Stimulated activated naive CD8-positive, alpha-beta T cell treated with anti-CD3 and anti-CD28 coated beads, Interleukin-15, Interleukin-2, amounts not matched to agents 100 U/mL and 50 U/mL, for 24 hours (primary cell): ENCODE results near the gene KRAS.
A peak's percentile ranks its signal among the peaks of the same experiment; 100 is the strongest.
"Not testable (repeated sequence)": the region's sequence is repeated elsewhere in the genome, so short reads cannot be mapped to it uniquely, and the experiment has no call there.

ENCODE experiments used
- ATAC-seq: fragments of 150-1000 bp; cut with Tn5 transposase; one replicate; pipeline ENCODE4 v1.10.0; 2021
- DNase-seq: peaks from one replicate; pipeline ENCODE4 v3.0.0; 2021

The KRAS gene

GRCh38 chr12:25250744-25251730 lies at the start of gene KRAS:
Gene KRAS, minus strand, starts transcription at chr12:25250929.
- peak; percentile 90 for DNase-seq
- ATAC-seq, result peak; percentile 91

GRCh38 chr12:25296381-25296780 lies 45.7 kb upstream of the KRAS start:
- DNase-seq, result no peak

GRCh38 chr12:25295361-25295760 lies 44.6 kb upstream of the KRAS start:
- DNase-seq (no peak), ATAC-seq (no peak)

More at GRCh38 chr12:25296381-25296780, 45.7 kb upstream of the KRAS start:
- ATAC-seq, result no peak

- DNase-seq (no peak), ATAC-seq (no peak)
These were observed 42.9 kb upstream of the KRAS start for GRCh38 chr12:25293653-25294052.

- ATAC-seq, result not testable (repeated sequence)
- DNase-seq, result peak; percentile 19
These were observed 42.1 kb upstream of the KRAS start for GRCh38 chr12:25292810-25293221.

- ATAC-seq (no peak), DNase-seq (no peak)
These were observed 36.9 kb upstream of the KRAS start for GRCh38 chr12:25287610-25288009.

GRCh38 chr12:25286837-25287236 lies 36.1 kb upstream of the KRAS start:
- DNase-seq, result no peak
- ATAC-seq, result no peak

GRCh38 chr12:25284024-25284423 lies 33.3 kb upstream of the KRAS start:
- ATAC-seq (no peak), DNase-seq (no peak)

- DNase-seq, result no peak
- ATAC-seq, result no peak
These were observed 32.3 kb upstream of the KRAS start for GRCh38 chr12:25283006-25283405.

- DNase-seq (no peak), ATAC-seq (no peak)
These were observed 29.4 kb upstream of the KRAS start for GRCh38 chr12:25280082-25280481.

GRCh38 chr12:25278269-25278668 lies 27.5 kb upstream of the KRAS start:
- ATAC-seq, result no peak
- DNase-seq, result no peak

GRCh38 chr12:25276199-25276937 lies 25.6 kb upstream of the KRAS start:
- ATAC-seq (peak; percentile 93), DNase-seq (peak; percentile 74)

GRCh38 chr12:25271486-25272098 lies 20.9 kb upstream of the KRAS start:
- DNase-seq, result no peak
- no peak for ATAC-seq

- peak; percentile 68 for ATAC-seq
- DNase-seq, result no peak
These were observed 19.0 kb upstream of the KRAS start for GRCh38 chr12:25269701-25270100.

- DNase-seq, result no peak
- no peak for ATAC-seq
These were observed 15.8 kb upstream of the KRAS start for GRCh38 chr12:25266497-25266896.

GRCh38 chr12:25264862-25265261 lies 14.1 kb upstream of the KRAS start:
- no peak for ATAC-seq
- DNase-seq, result no peak

- ATAC-seq, result no peak
- no peak for DNase-seq
These were observed 13.4 kb upstream of the KRAS start for GRCh38 chr12:25264114-25264513.

- DNase-seq (no peak), ATAC-seq (no peak)
These were observed 12.9 kb upstream of the KRAS start for GRCh38 chr12:25263594-25263993.

GRCh38 chr12:25262389-25263074 lies 11.8 kb upstream of the KRAS start:
- ATAC-seq, result no peak
- DNase-seq, result no peak

- DNase-seq (no peak), ATAC-seq (no peak)
These were observed 7.0 kb upstream of the KRAS start for GRCh38 chr12:25257590-25258324.

GRCh38 chr12:25256826-25257225 lies 6.1 kb upstream of the KRAS start:
- DNase-seq (no peak), ATAC-seq (no peak)
